Measurements from ENCODE around the gene SCARB2.
A peak's percentile ranks its signal among the peaks of the same experiment; 100 is the strongest.

The SCARB2 gene

DNA sequence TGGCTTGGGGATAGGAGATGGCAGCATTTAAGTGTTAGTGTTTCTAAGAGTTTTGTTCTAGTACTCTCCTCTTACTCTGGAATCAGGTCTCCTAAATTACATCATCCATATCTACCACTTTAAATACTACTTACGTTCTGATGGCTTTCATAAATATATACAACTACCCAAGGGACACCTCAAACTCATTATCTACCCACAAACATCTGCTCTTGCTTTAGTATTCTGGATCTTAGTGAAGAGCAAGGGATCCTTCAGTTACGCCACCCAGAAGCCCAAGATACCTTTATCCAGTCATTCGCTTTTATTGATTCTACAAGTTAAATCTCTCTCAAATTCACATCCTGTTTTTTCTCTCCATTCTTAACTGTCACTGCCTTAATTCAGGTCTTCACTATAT is 72.4 kb downstream of the SCARB2 start:
- no peak for TF ChIP-seq EZH2phosphoT487 (IDR thresholded peaks at IDR 0.05; ENCODE audit: borderline replicate concordance)
- TF ChIP-seq, protein P1, sequence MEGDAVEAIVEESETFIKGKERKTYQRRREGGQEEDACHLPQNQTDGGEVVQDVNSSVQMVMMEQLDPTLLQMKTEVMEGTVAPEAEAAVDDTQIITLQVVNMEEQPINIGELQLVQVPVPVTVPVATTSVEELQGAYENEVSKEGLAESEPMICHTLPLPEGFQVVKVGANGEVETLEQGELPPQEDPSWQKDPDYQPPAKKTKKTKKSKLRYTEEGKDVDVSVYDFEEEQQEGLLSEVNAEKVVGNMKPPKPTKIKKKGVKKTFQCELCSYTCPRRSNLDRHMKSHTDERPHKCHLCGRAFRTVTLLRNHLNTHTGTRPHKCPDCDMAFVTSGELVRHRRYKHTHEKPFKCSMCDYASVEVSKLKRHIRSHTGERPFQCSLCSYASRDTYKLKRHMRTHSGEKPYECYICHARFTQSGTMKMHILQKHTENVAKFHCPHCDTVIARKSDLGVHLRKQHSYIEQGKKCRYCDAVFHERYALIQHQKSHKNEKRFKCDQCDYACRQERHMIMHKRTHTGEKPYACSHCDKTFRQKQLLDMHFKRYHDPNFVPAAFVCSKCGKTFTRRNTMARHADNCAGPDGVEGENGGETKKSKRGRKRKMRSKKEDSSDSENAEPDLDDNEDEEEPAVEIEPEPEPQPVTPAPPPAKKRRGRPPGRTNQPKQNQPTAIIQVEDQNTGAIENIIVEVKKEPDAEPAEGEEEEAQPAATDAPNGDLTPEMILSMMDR (conservative IDR thresholded peaks at IDR 0.05; ENCODE audit: low read length), result no peak
- peaks cover 38% of the 10 kb centered on the region for H4K20me1 ChIP-seq (ENCODE audit: insufficient read depth, low read length, poor library complexity, severe bottlenecking)
- H3K79me2 ChIP-seq (ENCODE audit: insufficient read depth, low read length), result peaks cover 86% of the 10 kb centered on the region

DNA sequence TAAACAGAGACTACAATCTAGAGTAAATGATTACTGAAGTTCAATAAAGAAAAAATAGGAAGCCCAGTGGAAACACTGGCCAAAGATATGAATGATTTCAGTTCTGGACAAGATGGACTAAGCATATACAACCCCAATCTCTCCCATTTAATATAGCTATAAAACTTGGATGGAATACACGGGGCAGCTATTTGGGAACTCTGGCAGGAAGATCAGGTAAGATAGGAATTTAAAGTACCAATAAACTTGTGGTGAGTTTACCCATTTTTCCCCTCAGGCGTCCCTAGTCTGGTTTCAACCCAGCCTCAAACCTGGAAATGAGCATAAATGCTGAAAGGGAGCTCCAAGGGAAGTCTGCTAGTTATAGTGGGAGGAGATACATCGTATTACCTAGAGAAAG is 85.9 kb downstream of the SCARB2 start:
- no peak overlapping the region for H2AFZ ChIP-seq (ENCODE audit: low read length)
- no peak overlapping the region for H3K9ac ChIP-seq (ENCODE audit: low read depth, low read length, poor library complexity, severe bottlenecking)
- H3K4me2 ChIP-seq (ENCODE audit: low read depth, low read length, poor library complexity, severe bottlenecking), result no peak overlapping the region
- TF ChIP-seq EZH2phosphoT487 (IDR thresholded peaks at IDR 0.05; ENCODE audit: borderline replicate concordance), result no peak
- TF ChIP-seq, protein P1 (conservative IDR thresholded peaks at IDR 0.05; ENCODE audit: low read length), result no peak
- H3K4me3 ChIP-seq (ENCODE audit: low read length, poor library complexity, severe bottlenecking), result no peak overlapping the region
- no peaks in the 10 kb centered on the region for H4K20me1 ChIP-seq (ENCODE audit: insufficient read depth, low read length, poor library complexity, severe bottlenecking)
- H3K79me2 ChIP-seq (ENCODE audit: insufficient read depth, low read length), result 0 out of 2 replicates have a peak, but pooled peaks cover 2% of the 10 kb centered on the region
- no peaks in the 10 kb centered on the region for H3K4me1 ChIP-seq (ENCODE audit: insufficient read depth, low read length, poor library complexity, severe bottlenecking)
- H3F3A ChIP-seq (ENCODE audit: low read depth), result no peaks in the 10 kb centered on the region
- no peaks in the 10 kb centered on the region for H3K9me3 ChIP-seq (ENCODE audit: insufficient read depth, low read depth, low read length)
- no peaks in the 10 kb centered on the region for H3K9me2 ChIP-seq (replicated peaks; ENCODE audit: low read depth, low read length)
- peaks cover 60% of the 10 kb centered on the region; the same call in 1 of the 2 replicates for H3K36me3 ChIP-seq (ENCODE audit: insufficient read depth, low read length)
- H3K27me3 ChIP-seq (ENCODE audit: insufficient read depth, low read length, poor library complexity, severe bottlenecking), result no peaks in the 10 kb centered on the region

More for the DNA sequence above, 72.4 kb downstream of the SCARB2 start:
- no peaks in the 10 kb centered on the region for H3K27me3 ChIP-seq (ENCODE audit: insufficient read depth, low read length, poor library complexity, severe bottlenecking)
- H3F3A ChIP-seq (ENCODE audit: low read depth), result no peaks in the 10 kb centered on the region
- peaks cover 23% of the 10 kb centered on the region for H3K4me1 ChIP-seq (ENCODE audit: insufficient read depth, low read length, poor library complexity, severe bottlenecking)
- H3K36me3 ChIP-seq (ENCODE audit: insufficient read depth, low read length), result peaks cover 49% of the 10 kb centered on the region; the same call in 1 of the 2 replicates
- H3K9me2 ChIP-seq (replicated peaks; ENCODE audit: low read depth, low read length), result no peaks in the 10 kb centered on the region
- H3K9me3 ChIP-seq (ENCODE audit: insufficient read depth, low read depth, low read length), result no peaks in the 10 kb centered on the region
- no peak overlapping the region for H3K4me3 ChIP-seq (ENCODE audit: low read length, poor library complexity, severe bottlenecking)
- no peak overlapping the region for H3K9ac ChIP-seq (ENCODE audit: low read depth, low read length, poor library complexity, severe bottlenecking)
- H3K4me2 ChIP-seq (ENCODE audit: low read depth, low read length, poor library complexity, severe bottlenecking), result peak overlapping the region; percentile 27
- H2AFZ ChIP-seq (ENCODE audit: low read length), result no peak overlapping the region

DNA sequence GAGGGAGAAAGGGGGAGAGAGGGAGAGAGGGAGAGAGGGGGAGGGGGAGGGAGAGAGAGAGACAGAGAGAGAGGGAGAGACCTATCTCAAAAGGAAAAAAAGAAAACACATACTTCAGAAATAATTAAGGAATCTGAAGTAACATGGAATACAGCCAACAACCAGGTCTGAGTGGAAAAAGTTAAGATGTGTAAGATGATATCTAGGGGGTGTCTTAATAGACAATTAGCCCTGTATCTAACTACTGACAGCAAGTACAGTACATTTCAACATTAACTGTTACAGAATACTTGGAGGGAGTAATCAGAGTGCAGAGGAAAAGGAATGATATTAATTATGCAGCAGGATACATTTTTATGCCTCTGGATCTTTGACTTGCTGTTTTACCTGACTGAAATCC is 87.8 kb downstream of the SCARB2 start:
- TF ChIP-seq, protein P1 (conservative IDR thresholded peaks at IDR 0.05; ENCODE audit: low read length), result no peak
- TF ChIP-seq EZH2phosphoT487 (IDR thresholded peaks at IDR 0.05; ENCODE audit: borderline replicate concordance), result no peak
- Histone ChIP-seq H3K9me2 (replicated peaks; ENCODE audit: low read depth, low read length) (no peaks in the 10 kb centered on the region), H2AFZ (ENCODE audit: low read length) (no peak overlapping the region), H3K79me2 (ENCODE audit: insufficient read depth, low read length) (0 out of 2 replicates have a peak, but pooled peaks cover 2% of the 10 kb centered on the region), H3K4me3 (ENCODE audit: low read length, poor library complexity, severe bottlenecking) (no peak overlapping the region), H4K20me1 (ENCODE audit: insufficient read depth, low read length, poor library complexity, severe bottlenecking) (no peaks in the 10 kb centered on the region), H3K27me3 (ENCODE audit: insufficient read depth, low read length, poor library complexity, severe bottlenecking) (no peaks in the 10 kb centered on the region), H3K36me3 (ENCODE audit: insufficient read depth, low read length) (peaks cover 66% of the 10 kb centered on the region; the same call in 1 of the 2 replicates), H3K9me3 (ENCODE audit: insufficient read depth, low read depth, low read length) (no peaks in the 10 kb centered on the region), H3F3A (ENCODE audit: low read depth) (no peaks in the 10 kb centered on the region), H3K4me2 (ENCODE audit: low read depth, low read length, poor library complexity, severe bottlenecking) (no peak overlapping the region), H3K9ac (ENCODE audit: low read depth, low read length, poor library complexity, severe bottlenecking) (no peak overlapping the region), H3K4me1 (ENCODE audit: insufficient read depth, low read length, poor library complexity, severe bottlenecking) (no peaks in the 10 kb centered on the region)

Data from Loucy (cell line).